ENCODE measurements around the gene DMD. TPM values are rescaled to one million over a fixed set of nuclear protein-coding genes. Genes with fewer than 3 reads are reported as not detected.

DMD gene
- total RNA-seq, 1 experiment from 2014 or later: 47.2 TPM

- H3K36me3 Mint-ChIP-seq (ENCODE audit: insufficient read depth, unreplicated experiment): no peaks in the 10 kb centered on the region
- CTCF ChIA-PET: no interaction called here
- Histone ChIP-seq H3K4me3 (ENCODE audit: low read depth, low read length) (no peak overlapping the region), H3K27me3 (replicated peaks; ENCODE audit: control insufficient read depth, insufficient read depth, low read length) (no peaks in the 10 kb centered on the region), H3K36me3 (ENCODE audit: control insufficient read depth, insufficient read depth, low read length) (no peaks in the 10 kb centered on the region), H3K9me3 (no peaks in the 10 kb centered on the region), H3K4me1 (no peaks in the 10 kb centered on the region)
- no peak overlapping the region for H3K27ac Mint-ChIP-seq (ENCODE audit: unreplicated experiment)
- no peaks in the 10 kb centered on the region for H3K27me3 Mint-ChIP-seq (ENCODE audit: insufficient read depth, unreplicated experiment)
- no TSS peak for BruUV-seq (replicated peaks)
- intact Hi-C loops (cut with micrococcal nuclease; ENCODE audit: unreplicated experiment): no loop called here
- peak overlapping the region; percentile 32 for H3K4me3 Mint-ChIP-seq (ENCODE audit: unreplicated experiment)
- H3K4me1 Mint-ChIP-seq (ENCODE audit: low read depth, unreplicated experiment): no peaks in the 10 kb centered on the region
- no peaks in the 10 kb centered on the region for H3K9me3 Mint-ChIP-seq (ENCODE audit: unreplicated experiment)
- TF ChIP-seq, protein P1, sequence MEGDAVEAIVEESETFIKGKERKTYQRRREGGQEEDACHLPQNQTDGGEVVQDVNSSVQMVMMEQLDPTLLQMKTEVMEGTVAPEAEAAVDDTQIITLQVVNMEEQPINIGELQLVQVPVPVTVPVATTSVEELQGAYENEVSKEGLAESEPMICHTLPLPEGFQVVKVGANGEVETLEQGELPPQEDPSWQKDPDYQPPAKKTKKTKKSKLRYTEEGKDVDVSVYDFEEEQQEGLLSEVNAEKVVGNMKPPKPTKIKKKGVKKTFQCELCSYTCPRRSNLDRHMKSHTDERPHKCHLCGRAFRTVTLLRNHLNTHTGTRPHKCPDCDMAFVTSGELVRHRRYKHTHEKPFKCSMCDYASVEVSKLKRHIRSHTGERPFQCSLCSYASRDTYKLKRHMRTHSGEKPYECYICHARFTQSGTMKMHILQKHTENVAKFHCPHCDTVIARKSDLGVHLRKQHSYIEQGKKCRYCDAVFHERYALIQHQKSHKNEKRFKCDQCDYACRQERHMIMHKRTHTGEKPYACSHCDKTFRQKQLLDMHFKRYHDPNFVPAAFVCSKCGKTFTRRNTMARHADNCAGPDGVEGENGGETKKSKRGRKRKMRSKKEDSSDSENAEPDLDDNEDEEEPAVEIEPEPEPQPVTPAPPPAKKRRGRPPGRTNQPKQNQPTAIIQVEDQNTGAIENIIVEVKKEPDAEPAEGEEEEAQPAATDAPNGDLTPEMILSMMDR (IDR thresholded peaks at IDR 0.05; ENCODE audit: insufficient read depth in 1 of 2, low read depth in 1 of 2, low read length in 1 of 2, severe bottlenecking in 1 of 2, unreplicated experiment in 1 of 2): no peak
- no peak for DNase-seq
- POLR2A ChIA-PET: no interaction called here
Observed at GRCh38 chrX:33128048-33128805, 83.1 kb downstream of the DMD start.

DNA sequence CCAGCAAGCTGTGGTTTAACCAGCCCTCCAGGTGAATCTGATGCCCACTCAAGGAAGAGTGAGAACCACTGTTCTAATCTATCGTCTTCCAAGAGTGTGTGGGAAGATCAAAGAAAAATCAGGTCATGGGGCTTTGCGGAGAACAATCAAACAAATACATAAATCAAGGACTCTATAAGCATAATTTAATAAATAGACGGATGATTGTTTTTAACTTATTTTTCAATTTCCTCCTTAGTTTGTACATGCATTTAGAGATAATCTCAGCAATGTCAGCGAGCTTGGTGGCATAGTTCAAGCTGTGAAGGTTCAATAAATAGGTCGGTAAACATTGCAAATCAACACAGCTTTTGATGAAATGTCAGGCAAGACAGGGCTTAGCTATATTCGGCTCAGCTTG is 84.9 kb downstream of the DMD start:
- CTCF ChIA-PET: no interaction called here
- intact Hi-C loops (cut with micrococcal nuclease; ENCODE audit: unreplicated experiment): no loop called here
- TF ChIP-seq, protein P1 (IDR thresholded peaks at IDR 0.05; ENCODE audit: insufficient read depth in 1 of 2, low read depth in 1 of 2, low read length in 1 of 2, severe bottlenecking in 1 of 2, unreplicated experiment in 1 of 2): no peak
- Mint-ChIP-seq H3K36me3 (ENCODE audit: insufficient read depth, unreplicated experiment) (no peaks in the 10 kb centered on the region), H3K4me3 (ENCODE audit: unreplicated experiment) (no peak overlapping the region), H3K9me3 (ENCODE audit: unreplicated experiment) (no peaks in the 10 kb centered on the region), H3K27me3 (ENCODE audit: insufficient read depth, unreplicated experiment) (no peaks in the 10 kb centered on the region), H3K4me1 (ENCODE audit: low read depth, unreplicated experiment) (no peaks in the 10 kb centered on the region), H3K27ac (ENCODE audit: unreplicated experiment) (no peak overlapping the region)
- no peak overlapping the region for H3K4me3 ChIP-seq (ENCODE audit: low read depth, low read length)
- DNase-seq: no peak
- no TSS peak for BruUV-seq (replicated peaks)
- POLR2A ChIA-PET: no interaction called here
- H3K36me3 ChIP-seq (ENCODE audit: control insufficient read depth, insufficient read depth, low read length): no peaks in the 10 kb centered on the region
- no peaks in the 10 kb centered on the region for H3K9me3 ChIP-seq
- H3K4me1 ChIP-seq: no peaks in the 10 kb centered on the region
- H3K27me3 ChIP-seq (replicated peaks; ENCODE audit: control insufficient read depth, insufficient read depth, low read length): no peaks in the 10 kb centered on the region

DNA sequence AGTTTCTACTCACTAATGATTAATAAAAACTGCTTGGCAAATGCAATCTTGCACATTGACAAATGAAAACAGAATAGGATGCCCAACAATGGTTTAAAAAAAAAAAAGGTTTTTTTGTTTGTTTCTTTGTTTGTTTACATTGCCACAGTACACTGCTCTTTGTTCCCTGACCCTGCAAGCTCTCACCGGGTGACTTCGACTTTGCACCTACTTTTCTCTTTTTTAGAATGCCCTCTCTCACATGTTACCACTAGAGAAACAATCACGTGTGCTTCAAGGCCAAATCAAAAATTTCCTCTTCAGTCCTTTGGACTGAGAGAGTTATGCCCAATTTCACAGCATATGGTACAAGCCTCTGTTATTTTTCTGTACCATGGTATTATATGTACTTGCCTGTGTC is 101.5 kb downstream of the DMD start:
- Mint-ChIP-seq H3K9me3 (ENCODE audit: unreplicated experiment) (no peaks in the 10 kb centered on the region), H3K4me3 (ENCODE audit: unreplicated experiment) (no peak overlapping the region), H3K4me1 (ENCODE audit: low read depth, unreplicated experiment) (peaks cover 6% of the 10 kb centered on the region), H3K27me3 (ENCODE audit: insufficient read depth, unreplicated experiment) (no peaks in the 10 kb centered on the region), H3K27ac (ENCODE audit: unreplicated experiment) (no peak overlapping the region), H3K36me3 (ENCODE audit: insufficient read depth, unreplicated experiment) (no peaks in the 10 kb centered on the region)
- no peaks in the 10 kb centered on the region for H3K27me3 ChIP-seq (replicated peaks; ENCODE audit: control insufficient read depth, insufficient read depth, low read length)
- ChIA-PET CTCF (no interaction called here), POLR2A (no interaction called here)
- no peaks in the 10 kb centered on the region for H3K4me1 ChIP-seq
- DNase-seq: no peak
- TF ChIP-seq, protein P1 (IDR thresholded peaks at IDR 0.05; ENCODE audit: insufficient read depth in 1 of 2, low read depth in 1 of 2, low read length in 1 of 2, severe bottlenecking in 1 of 2, unreplicated experiment in 1 of 2): no peak
- no TSS peak for BruUV-seq (replicated peaks)
- no peak overlapping the region for H3K4me3 ChIP-seq (ENCODE audit: low read depth, low read length)
- intact Hi-C loops (cut with micrococcal nuclease; ENCODE audit: unreplicated experiment): no loop called here
- H3K36me3 ChIP-seq (ENCODE audit: control insufficient read depth, insufficient read depth, low read length): no peaks in the 10 kb centered on the region
- no peaks in the 10 kb centered on the region for H3K9me3 ChIP-seq

All from Caco-2 (cell line).